K562 (cell line): ENCODE data around the gene AIG1. TPM values are rescaled to one million over a fixed set of nuclear protein-coding genes. Genes with fewer than 3 reads are reported as not detected.

Experiments
- ATAC-seq: fragments of 200-7000 bp; cut with Tn5 transposase; 3 replicates; pipeline ENCODE4 v1.9.1; 2020; ENCODE audit warnings: moderate library complexity
- BruUV-seq: library from RNA; stranded (reverse); fragments of 400-500 nt; replicated peaks from 2 replicates; lab custom pipeline; 2021; lab: Mats Ljungman, UMichigan
- CTCF ChIA-PET: fragments of 300-600 bp; formaldehyde crosslinking; extraction: SDS; loops from one replicate; lab custom pipeline; 2021; ENCODE audit warnings: low intra/inter-chr PET ratio; lab: Yijun Ruan, JAX
- POLR2A ChIA-PET: fragments of 300-600, 350-650 bp; sonication (Branson Sonifier 250); formaldehyde crosslinking; extraction: SDS; loops from one replicate; lab custom pipeline; 2021; ENCODE audit warnings: antibody characterized with exemption, inconsistent platforms; lab: Yijun Ruan, JAX
- DNase-seq, 4 experiments: peaks; one replicate each; pipeline versions ENCODE4 v3.0.0 to v3.0.0-alpha.2; 2011 to 2018; ENCODE audit warnings: low spot score in 3 of 4, mixed read lengths in 3 of 4; ENCODE audit errors: extremely low read depth in 1 of 4
- FAIRE-seq: peaks from 2 replicates; lab custom pipeline; 2011; peaks lifted over from hg19 to GRCh38; lab: Jason Lieb, UNC
- H2AFZ ChIP-seq: 2 replicates; pipeline ENCODE4 v1.6.0; 2011; ENCODE audit warnings: low read depth, low read length, control low read depth, inconsistent platforms
- H3K27ac ChIP-seq: fragments of 200-600 bp; 3 replicates; pipeline ENCODE4 v1.8.0; 2011; ENCODE audit warnings: low read depth, mild to moderate bottlenecking, control low read depth, inconsistent platforms, low read length, moderate library complexity, mixed read lengths; ENCODE audit errors: extremely low read depth
- H3K27me3 ChIP-seq, 2 experiments: fragments of 300-600 bp in 1 of 2; 2 replicates in 1 of 2; 3 replicates in 1 of 2; pipeline versions ENCODE4 v1.6.0 to v1.8.0; 2011; ENCODE audit warnings: inconsistent platforms in 2 of 2, low read length in 2 of 2, mild to moderate bottlenecking in 1 of 2, mixed read lengths in 1 of 2, moderate library complexity in 1 of 2; ENCODE audit not compliant: control insufficient read depth in 2 of 2, insufficient read depth in 2 of 2
- H3K36me3 ChIP-seq: fragments of 300-600 bp; 3 replicates; pipeline ENCODE4 v1.8.0; 2011; ENCODE audit warnings: mild to moderate bottlenecking, low read length, inconsistent platforms; ENCODE audit not compliant: control insufficient read depth, insufficient read depth
- H3K4me1 ChIP-seq, 2 experiments: fragments of 200-600 bp in 1 of 2; replicated peaks in 1 of 2; 2 replicates in 1 of 2; 3 replicates in 1 of 2; pipeline versions ENCODE4 v1.5.1 to v1.8.0; 2011; ENCODE audit warnings: inconsistent platforms in 2 of 2, low read length in 2 of 2, mild to moderate bottlenecking in 1 of 2, mixed read lengths in 1 of 2, moderate library complexity in 1 of 2; ENCODE audit not compliant: control insufficient read depth in 2 of 2, insufficient read depth in 2 of 2
- H3K4me2 ChIP-seq: 2 replicates; pipeline ENCODE4 v1.6.1; 2011; ENCODE audit warnings: low read length, control low read depth, inconsistent platforms, mixed read lengths; ENCODE audit not compliant: insufficient read depth
- H3K4me3 ChIP-seq: fragments of 200-600 bp; sonication (generic), shearing (Covaris generic); 2 replicates; pipeline ENCODE4 v1.5.1; 2016; ENCODE audit warnings: control low read depth, inconsistent platforms
- H3K79me2 ChIP-seq: fragments of 200-600 bp; 3 replicates; pipeline ENCODE4 v1.8.0; 2011; ENCODE audit warnings: low read length, inconsistent platforms; ENCODE audit not compliant: control insufficient read depth, insufficient read depth
- H3K9ac ChIP-seq, 2 experiments: 2 replicates each; pipeline versions ENCODE4 v1.6.0 to v1.6.1; 2011; ENCODE audit warnings: low read depth in 2 of 2, low read length in 2 of 2, control low read depth in 1 of 2, inconsistent platforms in 1 of 2, mild to moderate bottlenecking in 1 of 2, mixed read lengths in 1 of 2; ENCODE audit not compliant: insufficient read depth in 1 of 2
- H3K9me1 ChIP-seq: one replicate; pipeline ENCODE4 v1.6.0; 2011; ENCODE audit warnings: inconsistent platforms, mild to moderate bottlenecking, low read length, moderate library complexity; ENCODE audit not compliant: control insufficient read depth, insufficient read depth
- H3K9me3 ChIP-seq: replicated peaks from 2 replicates; pipeline ENCODE4 v1.5.1; 2011; ENCODE audit warnings: low read depth, low read length, inconsistent platforms; ENCODE audit not compliant: control insufficient read depth, insufficient read depth
- H4K20me1 ChIP-seq: replicated peaks from 2 replicates; pipeline ENCODE4 v1.6.1; 2011; ENCODE audit warnings: low read length, inconsistent platforms, mixed read lengths; ENCODE audit not compliant: control insufficient read depth, insufficient read depth
- C11orf30 ChIP-seq: fragments of 450-650 bp; IDR thresholded peaks from 2 replicates; pipeline ENCODE4 v1.6.1; 2016; ENCODE audit warnings: low read depth, mild to moderate bottlenecking
- EGR1 ChIP-seq: fragments of 450-650 bp; conservative IDR thresholded peaks from 2 replicates; pipeline ENCODE4 v1.6.1; 2017; ENCODE audit warnings: mild to moderate bottlenecking
- NFRKB ChIP-seq: fragments of 450-650 bp; IDR thresholded peaks from 2 replicates; pipeline ENCODE4 v1.6.1; 2016; ENCODE audit warnings: low read depth
- SMAD3 ChIP-seq: fragments of 450-650 bp; formaldehyde crosslinking; conservative IDR thresholded peaks from 2 replicates; pipeline ENCODE4 v1.4.0; 2020; ENCODE audit warnings: mild to moderate bottlenecking
- TRIM28 ChIP-seq: fragments of 450-650 bp; IDR thresholded peaks from 2 replicates; pipeline ENCODE4 v1.6.1; 2017
- ZNF134 ChIP-seq: fragments of 250-450 bp; sonication (Bioruptor Pico); conservative IDR thresholded peaks from 2 replicates; pipeline ENCODE4 v1.4.0; 2020
- ZNF561 ChIP-seq: fragments of 450-650 bp; formaldehyde crosslinking; conservative IDR thresholded peaks from 2 replicates; pipeline ENCODE4 v1.4.0; 2020; ENCODE audit warnings: mild to moderate bottlenecking, moderate library complexity
- WGBS: fragments of 100-300 bp; shearing (Covaris generic); methylation state at CpG from one replicate; pipeline ENCODE4 v1.1.6; 2016; ENCODE audit warnings: low coverage, mixed read lengths; ENCODE audit not compliant: insufficient coverage; ENCODE audit errors: missing lambda C conversion rate; 5-methylcytosine and 5-hydroxymethylcytosine counted together
- in situ Hi-C: fragments of 300-500 bp; cut with MboI; formaldehyde crosslinking; loops from 4 replicates; pipeline ENCODE4 v1.15.0; 2018; ENCODE audit warnings: inconsistent platforms, mixed read lengths
- intact Hi-C: fragments of 100-400 bp; cut with micrococcal nuclease; formaldehyde crosslinking; loops from 2 replicates; pipeline ENCODE4 v1.14.2; 2022
- polyA plus RNA-seq, 8 experiments: library from polyadenylated mRNA; depleted of rRNA in 4 of 8; stranded (reverse) in 5 of 8; unstranded in 3 of 8; fragments of >200 nt; fragmentation: Nextera tagmentation in 2 of 8; fragmentation: Illumina TruSeq in 1 of 8; extraction: Ambion mirVana in 2 of 8; extraction: Trizol in 1 of 8; gene quantifications; 2 replicates each; pipeline versions ENCODE4 v1.2.1 to v1.2.3, GENCODE V29; 2011 to 2014; ENCODE audit warnings: inconsistent platforms in 1 of 8, missing spikeins in 1 of 8
- total RNA-seq, 7 experiments: library from RNA; depleted of rRNA in 6 of 7; stranded (reverse); fragments of >200 nt in 6 of 7; fragmentation: Illumina TruSeq in 2 of 7; extraction: Trizol in 2 of 7; gene quantifications; 2 replicates each; pipeline versions ENCODE4 v1.2.1 to v1.2.3, GENCODE V29; 2011 to 2021; ENCODE audit warnings: low replicate concordance in 1 of 7

Gene AIG1
- total and polyA plus RNA-seq, 9 of the 15 experiments (the other 6 are each of a cell fraction or from before 2014, with no cell fraction given) = 74.8 to 333 (median 127) TPM

DNA sequence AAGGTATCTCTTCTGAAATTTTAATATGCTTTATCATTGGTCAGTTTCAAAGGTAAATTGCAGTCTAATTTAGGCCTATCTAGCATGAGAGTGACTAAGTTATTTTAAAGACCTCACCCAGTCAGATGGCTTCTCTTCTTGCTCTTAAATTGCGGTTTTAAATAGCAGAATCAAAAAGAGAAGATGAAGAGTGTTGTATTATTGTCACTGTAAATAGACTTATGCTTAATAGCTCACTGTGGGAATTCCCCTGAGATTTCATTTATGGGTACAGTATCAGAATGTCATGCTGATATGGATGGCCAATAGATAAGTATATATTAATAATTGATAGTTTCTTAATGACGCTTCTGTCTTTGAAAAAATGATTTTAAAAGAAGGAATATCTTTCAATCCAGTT lies 35.7 kb downstream of the AIG1 start:
- intact Hi-C loops = no loop called here
- Histone ChIP-seq H3K4me1 (no peaks in the 10 kb centered on the region; a peak in 1 of 5 replicates), H3K27me3 (no peaks in the 10 kb centered on the region), H4K20me1 (no peaks in the 10 kb centered on the region), H3K4me3 (no peak overlapping the region), H3K79me2 (no peaks in the 10 kb centered on the region; the same call in 2 of the 3 replicates), H3K9me3 (no peaks in the 10 kb centered on the region), H3K27ac (no peak overlapping the region), H3K4me2 (no peak overlapping the region), H2AFZ (no peak overlapping the region), H3K9ac (no peak overlapping the region), H3K9me1 (no peaks in the 10 kb centered on the region)
- ChIA-PET CTCF (no interaction called here), POLR2A (no interaction called here)
- DNase-seq (no peak), FAIRE-seq (no peak), ATAC-seq (no peak)
- in situ Hi-C loops = no loop called here
- 36% methylated on average over 2 of the region's 2 CpGs for WGBS
- BruUV-seq = no TSS peak
- no peak for TF ChIP-seq ZNF561 (CRISPR knock-in tag)
- TF ChIP-seq ZNF134 (CRISPR knock-in tag) = no peak
- TF ChIP-seq C11orf30 = no peak
- no peak for TF ChIP-seq SMAD3 (CRISPR knock-in tag)
- no peak for TF ChIP-seq TRIM28
- TF ChIP-seq, all 486 proteins: peak for 0
- H3K36me3 ChIP-seq = no peaks in the 10 kb centered on the region

DNA sequence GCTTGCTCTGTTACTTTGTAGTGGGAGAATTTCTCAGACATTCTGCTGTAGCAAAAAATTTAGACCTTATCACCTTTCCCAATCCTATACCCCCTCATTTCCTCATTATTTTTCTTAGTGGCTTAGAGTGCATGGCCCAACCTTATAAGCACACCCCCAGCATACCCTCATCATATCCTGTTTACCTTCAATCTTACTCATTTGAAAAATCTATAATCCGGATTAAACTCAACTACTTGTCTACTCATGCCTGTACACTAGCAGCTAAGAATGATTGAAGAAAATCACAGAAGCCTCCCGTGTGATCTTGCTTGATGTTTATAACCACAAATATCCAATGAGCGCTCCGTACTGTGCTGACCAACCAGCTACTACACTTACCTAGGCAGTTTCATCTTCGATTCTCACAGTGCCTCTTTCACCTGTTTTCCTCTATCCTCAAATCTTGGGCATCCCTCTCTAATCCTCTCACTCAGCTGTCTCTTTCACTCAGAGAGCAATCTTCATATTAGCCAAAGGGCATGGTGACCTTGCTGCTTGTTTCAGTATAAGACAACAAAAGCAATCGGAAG lies 36.6 kb downstream of the AIG1 start:
- DNase-seq = no peak
- BruUV-seq = no TSS peak
- CTCF ChIA-PET = no interaction called here
- Histone ChIP-seq H3K27me3 (no peaks in the 10 kb centered on the region), H3K4me2 (no peak overlapping the region), H2AFZ (no peak overlapping the region), H4K20me1 (no peaks in the 10 kb centered on the region), H3K9ac (no peak overlapping the region), H3K27ac (no peak overlapping the region), H3K79me2 (no peaks in the 10 kb centered on the region; the same call in 2 of the 3 replicates), H3K4me1 (no peaks in the 10 kb centered on the region; a peak in 1 of 5 replicates), H3K9me3 (no peaks in the 10 kb centered on the region), H3K4me3 (no peak overlapping the region), H3K9me1 (no peaks in the 10 kb centered on the region), H3K36me3 (no peaks in the 10 kb centered on the region)
- FAIRE-seq = no peak
- ATAC-seq = no peak
- POLR2A ChIA-PET = no interaction called here
- 67% methylated on average over 6 of the region's 6 CpGs for WGBS
- in situ Hi-C loops (no loop called here), intact Hi-C loops (no loop called here)
- no peak for TF ChIP-seq NFRKB
- peak; percentile 43 for TF ChIP-seq EGR1
